Measurements from ENCODE around the gene CAMTA1. TPM values are rescaled to one million over a fixed set of nuclear protein-coding genes. Genes with fewer than 3 reads are reported as not detected.

Gene CAMTA1
- total and polyA plus RNA-seq, 4 donors: 48.1 to 140 (median 52.3) TPM

DNA sequence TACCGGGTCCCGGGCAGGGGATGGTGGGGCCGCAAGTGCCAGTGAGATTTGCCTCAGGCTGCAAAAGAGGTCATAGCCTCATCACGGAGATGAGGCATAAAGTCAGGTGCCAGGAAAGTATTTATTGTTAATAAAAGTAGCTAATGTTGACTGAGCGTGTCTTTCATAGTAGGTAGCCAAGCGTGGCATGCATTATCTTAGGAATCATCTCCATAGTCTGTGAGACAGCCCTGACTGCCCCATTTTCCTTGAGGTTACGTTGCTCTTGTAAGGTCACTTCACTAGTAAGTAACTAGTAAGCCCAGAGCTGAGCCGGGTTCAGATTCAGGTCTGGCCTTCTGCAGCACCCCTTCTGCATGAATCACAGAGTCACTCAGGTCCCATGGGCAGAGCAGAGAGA is 174.2 kb downstream of the CAMTA1 start:
- ATAC-seq (ENCODE audit: insufficient read depth, low FRiP score): no peak
- no peak overlapping the region for H3K27ac ChIP-seq (ENCODE audit: low read depth in 1 of 2, low read length in 1 of 2)

DNA sequence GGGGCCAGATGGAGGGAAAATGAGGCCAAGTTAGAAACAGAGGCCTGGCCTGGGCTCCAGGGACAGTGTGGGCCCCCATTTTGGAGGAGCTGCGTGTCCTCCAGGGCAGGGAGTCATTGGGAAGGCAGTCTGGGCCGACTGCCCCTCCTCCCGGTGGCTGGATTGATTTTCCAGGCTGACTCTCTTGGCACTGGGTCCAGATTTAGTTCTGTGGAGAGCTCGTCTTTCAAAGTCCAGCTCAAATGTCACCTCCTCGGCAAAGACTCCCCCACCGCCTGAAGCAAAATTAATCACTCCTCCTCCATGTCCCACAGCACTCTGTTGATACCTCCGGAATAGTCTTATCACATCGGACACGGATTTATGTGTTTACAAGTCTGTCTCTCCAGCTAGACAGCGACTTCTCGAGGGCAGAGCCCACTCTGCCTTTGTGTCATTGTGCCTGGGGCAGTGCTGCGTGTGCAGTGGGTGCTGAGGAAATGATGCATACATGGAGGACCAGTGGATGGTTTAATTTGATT is 175.1 kb downstream of the CAMTA1 start:
- Histone ChIP-seq H3K4me1 (ENCODE audit: control insufficient read depth in 5 of 5, insufficient read depth in 5 of 5, low read length in 5 of 5) (peaks cover 0 to 20% (median 4%) of the 10 kb centered on the region in 5 donors), H3K27ac (ENCODE audit: low read depth in 1 of 2, low read length in 1 of 2) (no peak overlapping the region), H3K4me3 (no peak overlapping the region), H3K27me3 (ENCODE audit: control insufficient read depth in 3 of 3, insufficient read depth in 3 of 3, low read length in 2 of 3) (peaks cover 0 to 11% (median 3%) of the 10 kb centered on the region in 3 donors), H3K9ac (ENCODE audit: insufficient read depth in 1 of 2, low read length in 2 of 2) (no peak overlapping the region), H3K9me3 (ENCODE audit: control insufficient read depth in 4 of 4, insufficient read depth in 3 of 4, low read length in 3 of 4) (peaks cover 0 to 4% (median 0%) of the 10 kb centered on the region in 4 donors), H3K36me3 (ENCODE audit: control insufficient read depth in 4 of 4, insufficient read depth in 4 of 4, low read length in 4 of 4) (no peaks in the 10 kb centered on the region)
- DNase-seq (peak; percentile 61 to 77 (median 64)), ATAC-seq (ENCODE audit: insufficient read depth, low FRiP score) (no peak)
- TF ChIP-seq, protein P1, sequence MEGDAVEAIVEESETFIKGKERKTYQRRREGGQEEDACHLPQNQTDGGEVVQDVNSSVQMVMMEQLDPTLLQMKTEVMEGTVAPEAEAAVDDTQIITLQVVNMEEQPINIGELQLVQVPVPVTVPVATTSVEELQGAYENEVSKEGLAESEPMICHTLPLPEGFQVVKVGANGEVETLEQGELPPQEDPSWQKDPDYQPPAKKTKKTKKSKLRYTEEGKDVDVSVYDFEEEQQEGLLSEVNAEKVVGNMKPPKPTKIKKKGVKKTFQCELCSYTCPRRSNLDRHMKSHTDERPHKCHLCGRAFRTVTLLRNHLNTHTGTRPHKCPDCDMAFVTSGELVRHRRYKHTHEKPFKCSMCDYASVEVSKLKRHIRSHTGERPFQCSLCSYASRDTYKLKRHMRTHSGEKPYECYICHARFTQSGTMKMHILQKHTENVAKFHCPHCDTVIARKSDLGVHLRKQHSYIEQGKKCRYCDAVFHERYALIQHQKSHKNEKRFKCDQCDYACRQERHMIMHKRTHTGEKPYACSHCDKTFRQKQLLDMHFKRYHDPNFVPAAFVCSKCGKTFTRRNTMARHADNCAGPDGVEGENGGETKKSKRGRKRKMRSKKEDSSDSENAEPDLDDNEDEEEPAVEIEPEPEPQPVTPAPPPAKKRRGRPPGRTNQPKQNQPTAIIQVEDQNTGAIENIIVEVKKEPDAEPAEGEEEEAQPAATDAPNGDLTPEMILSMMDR (IDR thresholded peaks at IDR 0.05; ENCODE audit: control extremely low read depth, extremely low read depth): no peak
- WGBS, 2 donors: 34 to 63% methylated on average over 12 of the region's 12 CpGs

More for the DNA sequence above, 174.2 kb downstream of the CAMTA1 start:
- WGBS, 2 donors: 93 to 95% methylated on average over 8 of the region's 8 CpGs
- Histone ChIP-seq H3K9me3 (ENCODE audit: control insufficient read depth in 4 of 4, insufficient read depth in 3 of 4, low read length in 3 of 4) (peaks cover 0 to 4% (median 0%) of the 10 kb centered on the region in 4 donors), H3K4me3 (no peak overlapping the region), H3K9ac (ENCODE audit: insufficient read depth in 1 of 2, low read length in 2 of 2) (no peak overlapping the region), H3K27me3 (ENCODE audit: control insufficient read depth in 3 of 3, insufficient read depth in 3 of 3, low read length in 2 of 3) (peaks cover 0 to 5% (median 3%) of the 10 kb centered on the region in 3 donors), H3K36me3 (ENCODE audit: control insufficient read depth in 4 of 4, insufficient read depth in 4 of 4, low read length in 4 of 4) (no peaks in the 10 kb centered on the region), H3K4me1 (ENCODE audit: control insufficient read depth in 5 of 5, insufficient read depth in 5 of 5, low read length in 5 of 5) (peaks cover 0 to 20% (median 4%) of the 10 kb centered on the region in 5 donors)
- TF ChIP-seq, protein P1 (IDR thresholded peaks at IDR 0.05; ENCODE audit: control extremely low read depth, extremely low read depth): no peak
- no peak for DNase-seq

DNA sequence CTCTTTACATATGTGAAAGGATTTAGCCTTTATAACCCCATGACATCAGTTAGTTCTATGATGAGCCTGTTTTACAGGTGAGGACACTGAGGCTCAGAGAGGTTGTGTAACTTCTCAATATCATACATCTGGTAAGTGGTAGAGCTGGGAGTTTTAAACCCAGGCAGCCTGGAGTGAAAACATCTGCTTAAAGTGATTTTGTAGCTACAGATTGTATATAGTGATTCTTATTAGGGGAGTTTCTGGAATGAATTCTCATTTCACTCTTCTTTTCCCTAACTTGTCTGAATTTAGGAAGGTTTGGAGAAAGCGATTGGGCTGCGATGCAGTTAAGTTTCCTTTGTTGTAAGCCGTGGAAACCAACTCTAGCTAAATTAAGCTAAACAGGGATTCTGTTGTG is 175.6 kb downstream of the CAMTA1 start:
- Histone ChIP-seq H3K9me3 (ENCODE audit: control insufficient read depth in 4 of 4, insufficient read depth in 3 of 4, low read length in 3 of 4) (peaks cover 0 to 4% (median 0%) of the 10 kb centered on the region in 4 donors), H3K36me3 (ENCODE audit: control insufficient read depth in 4 of 4, insufficient read depth in 4 of 4, low read length in 4 of 4) (no peaks in the 10 kb centered on the region), H3K4me1 (ENCODE audit: control insufficient read depth in 5 of 5, insufficient read depth in 5 of 5, low read length in 5 of 5) (peaks cover 0 to 20% (median 4%) of the 10 kb centered on the region in 5 donors), H3K27ac (ENCODE audit: low read depth in 1 of 2, low read length in 1 of 2) (no peak overlapping the region), H3K9ac (ENCODE audit: insufficient read depth in 1 of 2, low read length in 2 of 2) (no peak overlapping the region), H3K27me3 (ENCODE audit: control insufficient read depth in 3 of 3, insufficient read depth in 3 of 3, low read length in 2 of 3) (peaks cover 0 to 11% (median 3%) of the 10 kb centered on the region in 3 donors), H3K4me3 (no peak overlapping the region)
- WGBS, 2 donors: 90 to 95% methylated on average over 3 of the region's 3 CpGs
- ATAC-seq (ENCODE audit: insufficient read depth, low FRiP score): no peak
- peak in 2 of 3 donors; percentile 51 to 65 for DNase-seq
- TF ChIP-seq, protein P1 (IDR thresholded peaks at IDR 0.05; ENCODE audit: control extremely low read depth, extremely low read depth): no peak

Measured in lung (tissue), 12 donors.